ENCODE results near the gene CD6.

- no peak for TF ChIP-seq CTCF (IDR thresholded peaks at IDR 0.05; ENCODE audit: low read depth, low read length, poor library complexity, severe bottlenecking)
- no peak for TF ChIP-seq EZH2phosphoT487 (IDR thresholded peaks at IDR 0.05; ENCODE audit: borderline replicate concordance, low read length)
Measured at GRCh38 chr11:60966890-60967289, 4.6 kb upstream of the CD6 start.
